Vagina (tissue), 2 donors: ENCODE measurements around the gene ATXN10.

Experiments
- POLR2AphosphoS5 ChIP-seq, 2 donors: sonication (generic); formaldehyde crosslinking; IDR thresholded peaks; one replicate each; pipeline ENCODE4 v1.9.0; 2017; ENCODE audit warnings: antibody characterized with exemption in 2 of 2, mild to moderate bottlenecking in 2 of 2, low read depth in 1 of 2; ENCODE audit not compliant: insufficient read depth in 1 of 2
- TF ChIP-seq, protein P1 (sequence below), 3 experiments: fragments of 450-650 bp in 2 of 3; fragments of 200-600 bp in 1 of 3; sonication (generic) in 1 of 3; IDR thresholded peaks; one replicate each; pipeline ENCODE4 v1.5.1; 2017 to 2019; ENCODE audit warnings: antibody characterized with exemption in 3 of 3, mild to moderate bottlenecking in 2 of 3, moderate library complexity in 2 of 3

- TF ChIP-seq POLR2AphosphoS5 (IDR thresholded peaks at IDR 0.05; ENCODE audit: insufficient read depth in 1 of 2, low read depth in 1 of 2): no peak
- TF ChIP-seq, protein P1, sequence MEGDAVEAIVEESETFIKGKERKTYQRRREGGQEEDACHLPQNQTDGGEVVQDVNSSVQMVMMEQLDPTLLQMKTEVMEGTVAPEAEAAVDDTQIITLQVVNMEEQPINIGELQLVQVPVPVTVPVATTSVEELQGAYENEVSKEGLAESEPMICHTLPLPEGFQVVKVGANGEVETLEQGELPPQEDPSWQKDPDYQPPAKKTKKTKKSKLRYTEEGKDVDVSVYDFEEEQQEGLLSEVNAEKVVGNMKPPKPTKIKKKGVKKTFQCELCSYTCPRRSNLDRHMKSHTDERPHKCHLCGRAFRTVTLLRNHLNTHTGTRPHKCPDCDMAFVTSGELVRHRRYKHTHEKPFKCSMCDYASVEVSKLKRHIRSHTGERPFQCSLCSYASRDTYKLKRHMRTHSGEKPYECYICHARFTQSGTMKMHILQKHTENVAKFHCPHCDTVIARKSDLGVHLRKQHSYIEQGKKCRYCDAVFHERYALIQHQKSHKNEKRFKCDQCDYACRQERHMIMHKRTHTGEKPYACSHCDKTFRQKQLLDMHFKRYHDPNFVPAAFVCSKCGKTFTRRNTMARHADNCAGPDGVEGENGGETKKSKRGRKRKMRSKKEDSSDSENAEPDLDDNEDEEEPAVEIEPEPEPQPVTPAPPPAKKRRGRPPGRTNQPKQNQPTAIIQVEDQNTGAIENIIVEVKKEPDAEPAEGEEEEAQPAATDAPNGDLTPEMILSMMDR (IDR thresholded peaks at IDR 0.05): no peak
Measured at GRCh38 chr22:45843031-45843430, 171.4 kb downstream of the ATXN10 start.
